ENCODE results near the gene ZCCHC14.

Gene ZCCHC14

DNA sequence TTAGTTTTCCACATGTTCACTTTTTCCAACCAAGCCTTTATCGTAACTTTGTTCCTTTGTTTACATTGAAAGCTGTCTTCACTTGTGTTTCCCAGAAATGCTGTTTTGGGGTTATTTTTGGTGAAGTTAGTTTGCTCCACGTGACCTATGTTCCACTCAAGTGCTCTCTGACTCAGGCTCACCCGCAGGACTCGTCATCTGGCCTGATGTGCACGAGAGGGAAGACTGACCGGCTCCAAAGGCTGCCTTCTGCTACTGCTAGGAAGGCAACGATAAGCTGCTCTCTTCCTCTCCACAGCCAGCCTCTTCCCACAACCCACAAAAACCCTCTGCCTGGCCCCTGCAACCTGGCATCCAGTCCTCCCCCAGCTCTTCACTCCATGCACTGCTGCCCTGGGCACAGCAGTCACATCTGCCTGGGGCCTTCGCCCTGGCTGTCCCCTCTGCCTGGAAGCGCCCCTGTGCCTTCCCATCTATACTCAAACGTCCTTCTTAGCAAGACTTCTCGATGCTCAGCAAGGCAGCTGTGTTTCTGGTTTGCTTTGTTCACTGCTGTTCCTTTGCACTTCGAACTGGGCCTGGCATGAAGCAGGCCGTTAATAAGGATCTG is 28.0 kb downstream of the ZCCHC14 start:
- H3K4me3 ChIP-seq (ENCODE audit: low read length) = peak overlapping the region; percentile 56
- H3K36me3 ChIP-seq (ENCODE audit: control insufficient read depth, insufficient read depth, low read length) = peaks cover 1% of the 10 kb centered on the region
- peaks cover 35% of the 10 kb centered on the region for H3K4me1 ChIP-seq (ENCODE audit: control insufficient read depth, insufficient read depth, low read length)
- no peaks in the 10 kb centered on the region for H3K27me3 ChIP-seq (ENCODE audit: control insufficient read depth, insufficient read depth, low read length)
- peak overlapping the region; percentile 93 for H3K27ac ChIP-seq (ENCODE audit: low read depth, low read length)
- H3K9ac ChIP-seq (ENCODE audit: low read length) = no peak overlapping the region

DNA sequence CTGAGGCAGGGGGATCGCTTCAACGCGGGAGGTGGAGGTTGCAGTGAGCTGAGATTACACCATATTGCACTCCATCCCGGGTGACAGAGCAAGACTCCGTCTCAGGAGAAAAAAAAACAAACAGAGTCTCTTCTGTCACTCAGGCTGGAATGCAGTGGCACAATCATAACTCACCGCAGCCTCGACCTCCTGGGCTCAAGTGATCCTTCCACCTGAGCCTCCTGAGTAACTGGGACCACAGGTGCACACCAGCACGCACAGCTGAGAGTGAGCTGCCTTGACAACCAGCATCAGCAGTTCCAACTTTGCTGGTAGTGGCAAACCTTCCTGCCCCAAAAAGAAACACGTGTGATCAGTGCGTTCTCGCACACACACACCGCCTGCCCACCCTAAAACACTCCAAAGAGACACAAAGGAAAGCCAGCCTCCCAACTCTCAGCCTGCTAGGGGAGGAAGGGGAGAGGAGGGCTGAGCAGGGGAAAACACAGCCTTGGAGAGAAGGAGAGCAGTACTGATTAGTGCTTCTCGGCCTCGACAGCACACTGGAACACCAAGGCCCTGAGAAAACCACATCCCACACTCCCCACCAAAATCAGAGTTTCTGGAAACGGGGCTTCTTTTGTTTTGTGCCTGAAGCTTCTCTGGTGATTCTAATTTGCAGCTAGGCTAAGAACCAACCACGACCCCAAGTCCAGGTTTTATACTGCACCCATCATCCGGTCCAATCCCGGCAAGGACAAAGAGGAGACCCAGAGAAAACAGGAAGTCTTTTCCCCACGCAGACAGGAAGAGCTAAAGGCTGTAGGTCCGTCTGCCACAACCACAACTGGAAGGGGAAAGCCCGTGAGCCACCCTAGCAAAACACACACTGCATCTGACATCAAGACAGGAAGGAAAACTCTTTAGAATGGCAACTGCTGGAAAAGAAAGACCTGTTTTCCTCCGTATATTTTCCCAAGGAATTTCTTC is 28.8 kb downstream of the ZCCHC14 start:
- Histone ChIP-seq H3K4me3 (ENCODE audit: low read length) (peak overlapping the region; percentile 56), H3K9ac (ENCODE audit: low read length) (no peak overlapping the region), H3K27me3 (ENCODE audit: control insufficient read depth, insufficient read depth, low read length) (no peaks in the 10 kb centered on the region), H3K36me3 (ENCODE audit: control insufficient read depth, insufficient read depth, low read length) (peaks cover 5% of the 10 kb centered on the region), H3K27ac (ENCODE audit: low read depth, low read length) (peak overlapping the region; percentile 93), H3K4me1 (ENCODE audit: control insufficient read depth, insufficient read depth, low read length) (peaks cover 35% of the 10 kb centered on the region)

DNA sequence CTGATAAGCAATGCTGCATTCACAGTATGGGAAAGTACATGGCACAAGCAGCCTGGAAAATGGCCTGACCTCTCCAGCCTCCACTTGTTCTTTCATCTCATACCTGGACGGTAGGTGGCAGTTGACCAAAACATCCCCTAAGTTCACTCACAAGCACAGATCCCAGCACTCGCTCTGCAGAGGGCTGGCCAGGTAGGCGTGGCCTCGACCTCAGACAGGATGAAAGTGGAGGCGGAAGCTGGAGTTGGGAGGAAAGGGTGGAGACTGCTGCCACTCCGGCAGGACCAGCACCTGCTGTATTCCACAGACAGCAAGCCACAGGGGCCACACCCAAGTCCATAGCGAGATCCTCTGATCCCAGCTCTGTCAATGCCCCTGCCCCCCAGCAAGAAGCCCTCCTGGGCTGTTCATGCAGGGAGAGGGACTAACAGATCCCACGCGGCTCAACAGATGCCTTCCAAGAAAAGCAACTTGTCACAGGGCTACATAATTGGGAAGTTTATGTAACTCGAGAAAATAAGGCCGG is 31.3 kb downstream of the ZCCHC14 start:
- H3K36me3 ChIP-seq (ENCODE audit: control insufficient read depth, insufficient read depth, low read length) = peaks cover 13% of the 10 kb centered on the region
- no peak overlapping the region for H3K9ac ChIP-seq (ENCODE audit: low read length)
- peaks cover 32% of the 10 kb centered on the region for H3K4me1 ChIP-seq (ENCODE audit: control insufficient read depth, insufficient read depth, low read length)
- H3K27me3 ChIP-seq (ENCODE audit: control insufficient read depth, insufficient read depth, low read length) = no peaks in the 10 kb centered on the region
- H3K4me3 ChIP-seq (ENCODE audit: low read length) = no peak overlapping the region
- no peak overlapping the region for H3K27ac ChIP-seq (ENCODE audit: low read depth, low read length)

- Histone ChIP-seq H3K9ac (ENCODE audit: low read length) (no peak overlapping the region), H3K4me1 (ENCODE audit: control insufficient read depth, insufficient read depth, low read length) (peaks cover 26% of the 10 kb centered on the region), H3K27ac (ENCODE audit: low read depth, low read length) (no peak overlapping the region), H3K27me3 (ENCODE audit: control insufficient read depth, insufficient read depth, low read length) (no peaks in the 10 kb centered on the region), H3K4me3 (ENCODE audit: low read length) (no peak overlapping the region), H3K36me3 (ENCODE audit: control insufficient read depth, insufficient read depth, low read length) (peaks cover 13% of the 10 kb centered on the region)
These were observed 31.9 kb downstream of the ZCCHC14 start for GRCh38 chr16:87460936-87461335.

GRCh38 chr16:87459833-87460232 is 33.0 kb downstream of the ZCCHC14 start:
- Histone ChIP-seq H3K4me1 (ENCODE audit: control insufficient read depth, insufficient read depth, low read length) (peaks cover 16% of the 10 kb centered on the region), H3K4me3 (ENCODE audit: low read length) (no peak overlapping the region), H3K36me3 (ENCODE audit: control insufficient read depth, insufficient read depth, low read length) (peaks cover 13% of the 10 kb centered on the region), H3K27ac (ENCODE audit: low read depth, low read length) (no peak overlapping the region), H3K9ac (ENCODE audit: low read length) (no peak overlapping the region), H3K27me3 (ENCODE audit: control insufficient read depth, insufficient read depth, low read length) (no peaks in the 10 kb centered on the region)

DNA sequence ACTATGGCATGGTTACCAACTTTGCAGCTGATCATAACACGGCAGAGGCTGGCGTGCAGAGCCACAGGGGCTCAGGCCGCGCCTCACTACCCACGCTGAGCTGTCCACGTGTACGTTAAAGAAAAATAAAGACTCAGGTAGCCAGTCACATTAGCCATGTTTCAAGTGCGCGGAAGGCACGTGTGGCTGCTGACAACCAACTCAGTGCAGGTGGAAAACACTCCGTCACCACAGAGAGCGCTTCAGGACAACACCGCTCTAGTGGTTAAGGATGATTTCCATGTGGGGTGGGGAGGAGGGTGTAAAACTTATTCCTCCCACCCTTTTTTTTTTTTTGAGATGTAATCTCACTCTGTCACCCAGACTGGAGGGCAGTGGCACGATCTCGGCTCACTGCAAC is 33.8 kb downstream of the ZCCHC14 start:
- Histone ChIP-seq H3K9ac (ENCODE audit: low read length) (no peak overlapping the region), H3K4me1 (ENCODE audit: control insufficient read depth, insufficient read depth, low read length) (peaks cover 8% of the 10 kb centered on the region), H3K36me3 (ENCODE audit: control insufficient read depth, insufficient read depth, low read length) (peaks cover 13% of the 10 kb centered on the region), H3K4me3 (ENCODE audit: low read length) (no peak overlapping the region), H3K27ac (ENCODE audit: low read depth, low read length) (no peak overlapping the region), H3K27me3 (ENCODE audit: control insufficient read depth, insufficient read depth, low read length) (no peaks in the 10 kb centered on the region)

DNA sequence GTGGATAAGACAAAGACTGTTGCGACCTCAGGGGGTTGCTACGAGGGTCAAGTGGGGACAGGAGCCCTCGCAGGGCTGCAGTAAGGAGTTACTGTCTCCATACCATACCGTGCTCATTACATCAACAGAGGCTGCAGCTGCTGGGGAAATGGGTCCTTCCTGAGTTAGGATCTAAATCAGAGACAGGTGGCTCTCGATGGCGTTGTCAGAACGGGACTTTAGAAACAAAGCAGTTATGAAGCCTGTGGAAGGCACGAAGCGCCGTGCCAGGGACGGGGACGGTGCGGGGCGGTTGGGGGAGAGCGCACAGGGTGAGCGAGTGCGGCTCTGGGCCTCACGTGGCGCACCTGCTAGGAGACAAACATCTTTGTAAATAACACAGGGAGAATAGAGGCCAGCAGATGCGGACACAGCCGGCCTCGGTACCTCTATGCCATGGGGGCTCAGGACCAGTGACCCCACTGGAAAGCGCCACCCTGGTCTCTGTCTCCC is 34.4 kb downstream of the ZCCHC14 start:
- H3K4me1 ChIP-seq (ENCODE audit: control insufficient read depth, insufficient read depth, low read length) = peaks cover 5% of the 10 kb centered on the region
- H3K36me3 ChIP-seq (ENCODE audit: control insufficient read depth, insufficient read depth, low read length) = peaks cover 13% of the 10 kb centered on the region
- H3K27me3 ChIP-seq (ENCODE audit: control insufficient read depth, insufficient read depth, low read length) = no peaks in the 10 kb centered on the region
- H3K9ac ChIP-seq (ENCODE audit: low read length) = no peak overlapping the region
- no peak overlapping the region for H3K27ac ChIP-seq (ENCODE audit: low read depth, low read length)
- no peak overlapping the region for H3K4me3 ChIP-seq (ENCODE audit: low read length)

GRCh38 chr16:87457709-87458423 is 35.0 kb downstream of the ZCCHC14 start:
- Histone ChIP-seq H3K4me1 (ENCODE audit: control insufficient read depth, insufficient read depth, low read length) (peaks cover 5% of the 10 kb centered on the region), H3K27me3 (ENCODE audit: control insufficient read depth, insufficient read depth, low read length) (no peaks in the 10 kb centered on the region), H3K36me3 (ENCODE audit: control insufficient read depth, insufficient read depth, low read length) (peaks cover 13% of the 10 kb centered on the region), H3K9ac (ENCODE audit: low read length) (no peak overlapping the region), H3K4me3 (ENCODE audit: low read length) (no peak overlapping the region), H3K27ac (ENCODE audit: low read depth, low read length) (no peak overlapping the region)

DNA sequence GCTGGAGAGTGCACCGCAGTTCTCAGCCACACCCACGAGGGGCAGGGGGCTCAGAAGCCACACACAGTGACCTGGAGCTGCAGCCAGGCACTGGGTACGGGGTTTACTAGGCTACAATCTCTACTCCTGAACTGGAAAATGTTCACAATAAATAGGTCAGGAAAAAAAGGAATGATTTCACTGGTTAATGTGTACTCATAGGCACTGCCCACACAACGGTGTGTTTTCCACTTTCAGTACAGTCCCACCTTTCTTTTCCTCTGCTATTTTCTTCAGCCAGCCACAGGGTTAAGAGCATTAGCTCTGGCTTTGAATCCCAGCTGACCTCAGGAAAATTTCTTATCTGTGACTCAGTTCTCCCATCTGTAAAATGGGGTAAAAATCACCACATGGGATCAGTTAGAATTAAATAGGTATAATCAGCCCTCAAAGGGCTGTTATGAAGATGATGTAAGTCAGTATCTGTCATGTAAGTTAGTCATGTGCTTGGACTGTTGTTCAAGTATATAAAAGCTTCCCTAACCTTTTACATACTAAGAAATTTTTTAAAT is 35.7 kb downstream of the ZCCHC14 start:
- Histone ChIP-seq H3K27ac (ENCODE audit: low read depth, low read length) (no peak overlapping the region), H3K9ac (ENCODE audit: low read length) (no peak overlapping the region), H3K27me3 (ENCODE audit: control insufficient read depth, insufficient read depth, low read length) (no peaks in the 10 kb centered on the region), H3K36me3 (ENCODE audit: control insufficient read depth, insufficient read depth, low read length) (peaks cover 16% of the 10 kb centered on the region), H3K4me1 (ENCODE audit: control insufficient read depth, insufficient read depth, low read length) (peaks cover 5% of the 10 kb centered on the region), H3K4me3 (ENCODE audit: low read length) (no peak overlapping the region)

DNA sequence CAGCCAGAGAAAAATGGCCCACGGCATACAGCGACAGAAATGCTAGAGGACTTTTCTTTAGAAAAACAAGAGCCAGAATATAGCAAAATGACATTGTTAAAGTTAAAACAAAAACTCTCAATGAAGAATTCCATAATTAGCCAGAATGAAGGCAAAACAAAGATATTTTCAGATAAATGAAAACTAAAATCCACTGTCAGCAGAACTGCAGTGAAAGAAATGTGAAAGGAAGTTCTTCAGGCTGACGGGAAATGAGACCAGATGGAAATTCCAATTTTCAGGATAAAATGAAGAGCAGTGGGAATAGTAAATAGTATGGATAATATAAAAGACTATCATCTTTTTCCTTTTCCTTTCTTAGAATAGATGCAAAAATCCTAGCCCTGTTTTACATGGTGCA is 38.4 kb downstream of the ZCCHC14 start:
- Histone ChIP-seq H3K4me3 (ENCODE audit: low read length) (no peak overlapping the region), H3K27me3 (ENCODE audit: control insufficient read depth, insufficient read depth, low read length) (no peaks in the 10 kb centered on the region), H3K27ac (ENCODE audit: low read depth, low read length) (no peak overlapping the region), H3K36me3 (ENCODE audit: control insufficient read depth, insufficient read depth, low read length) (peaks cover 16% of the 10 kb centered on the region), H3K4me1 (ENCODE audit: control insufficient read depth, insufficient read depth, low read length) (no peaks in the 10 kb centered on the region), H3K9ac (ENCODE audit: low read length) (no peak overlapping the region)

DNA sequence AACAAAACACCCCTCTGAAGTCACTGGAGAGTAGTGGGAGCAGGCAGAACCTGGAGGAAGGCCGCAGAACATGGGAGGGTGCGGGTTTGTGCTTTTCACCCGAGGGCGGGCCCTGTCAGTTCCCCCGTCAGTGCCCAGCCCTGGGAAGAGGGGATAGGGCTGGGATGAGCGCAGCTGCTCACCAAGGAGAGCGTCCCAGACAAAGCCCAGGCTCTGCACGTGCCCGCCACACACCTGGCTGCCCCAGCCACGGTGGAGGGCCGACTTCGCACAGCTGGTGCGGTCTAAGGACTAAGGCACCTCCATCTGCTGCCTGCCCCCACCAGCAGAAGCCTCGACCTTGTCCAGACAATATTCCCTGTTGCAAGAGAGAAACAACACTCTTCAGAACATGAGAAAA is 39.5 kb downstream of the ZCCHC14 start:
- no peak overlapping the region for H3K9ac ChIP-seq (ENCODE audit: low read length)
- H3K27me3 ChIP-seq (ENCODE audit: control insufficient read depth, insufficient read depth, low read length) = no peaks in the 10 kb centered on the region
- H3K36me3 ChIP-seq (ENCODE audit: control insufficient read depth, insufficient read depth, low read length) = peaks cover 9% of the 10 kb centered on the region
- H3K4me3 ChIP-seq (ENCODE audit: low read length) = no peak overlapping the region
- peaks cover under 1% of the 10 kb centered on the region for H3K4me1 ChIP-seq (ENCODE audit: control insufficient read depth, insufficient read depth, low read length)
- no peak overlapping the region for H3K27ac ChIP-seq (ENCODE audit: low read depth, low read length)

Data from rectal smooth muscle tissue (tissue), 1 donor.